H1 (cell line): Measurements from ENCODE around the gene MTURN. TPM values are rescaled to one million over a fixed set of nuclear protein-coding genes. Genes with fewer than 3 reads are reported as not detected.

Experiments used
- CTCF ChIA-PET: fragments of 300-600 bp; sonication (Branson Sonifier 250); formaldehyde crosslinking; loops from one replicate; lab custom pipeline; 2021; ENCODE audit not compliant: partially characterized antibody; lab: Charles Lee
- POLR2A ChIA-PET: fragments of 300-600 bp; sonication (Branson Sonifier 250); formaldehyde crosslinking; loops from one replicate; lab custom pipeline; 2021; ENCODE audit warnings: inconsistent platforms; ENCODE audit not compliant: partially characterized antibody; lab: Charles Lee
- DNase-seq, 2 experiments: peaks; one replicate each; pipeline versions ENCODE4 v3.0.0 to v3.0.0-alpha.2; 2010 to 2022; ENCODE audit warnings: low spot score in 2 of 2, low read depth in 1 of 2, mixed read lengths in 1 of 2
- FAIRE-seq: peaks from 2 replicates; lab custom pipeline; 2011; peaks lifted over from hg19 to GRCh38; lab: Jason Lieb, UNC
- H2AFZ ChIP-seq: 2 replicates; pipeline ENCODE4 v1.8.1; 2012; ENCODE audit warnings: low read length, inconsistent platforms
- H2AK5ac ChIP-seq: 2 replicates; pipeline ENCODE4 v1.6.1; 2013; ENCODE audit warnings: low read depth, low read length
- H2BK120ac ChIP-seq: replicated peaks from 2 replicates; pipeline ENCODE3; 2013; ENCODE audit warnings: low read depth, low read length, inconsistent platforms
- H2BK12ac ChIP-seq: 2 replicates; pipeline ENCODE4 v1.6.1; 2013; ENCODE audit warnings: low read depth, low read length
- H2BK15ac ChIP-seq: 2 replicates; pipeline ENCODE4 v1.6.1; 2013; ENCODE audit warnings: low read length
- H2BK20ac ChIP-seq: 2 replicates; pipeline ENCODE4 v1.6.1; 2013; ENCODE audit warnings: low read length
- H2BK5ac ChIP-seq: 2 replicates; pipeline ENCODE4 v1.6.1; 2013; ENCODE audit warnings: low read depth, low read length
- H3K14ac ChIP-seq: 2 replicates; pipeline ENCODE4 v1.6.1; 2013; ENCODE audit warnings: inconsistent platforms; ENCODE audit not compliant: insufficient read length
- H3K18ac ChIP-seq: 2 replicates; pipeline ENCODE4 v1.6.1; 2013; ENCODE audit warnings: low read length; ENCODE audit errors: extremely low read depth
- H3K23ac ChIP-seq: 2 replicates; pipeline ENCODE4 v1.6.1; 2013; ENCODE audit warnings: inconsistent platforms; ENCODE audit not compliant: insufficient read length
- H3K23me2 ChIP-seq: 2 replicates; pipeline ENCODE4 v1.6.1; 2013; ENCODE audit warnings: low read depth, low read length
- H3K27ac ChIP-seq: 2 replicates; pipeline ENCODE4 v1.6.1; 2011; ENCODE audit warnings: low read depth, low read length, inconsistent platforms
- H3K27me3 ChIP-seq, 4 experiments: replicated peaks in 1 of 4; 1 replicate in 1 of 4; 2 replicates in 3 of 4; pipeline versions ENCODE4 v1.6.1 to v1.8.1; 2011 to 2013; ENCODE audit warnings: low read length in 3 of 4, mild to moderate bottlenecking in 3 of 4, inconsistent platforms in 2 of 4, mixed read lengths in 2 of 4, moderate library complexity in 1 of 4; ENCODE audit not compliant: control insufficient read depth in 3 of 4, insufficient read depth in 3 of 4; ENCODE audit errors: extremely low read depth in 1 of 4
- H3K36me3 ChIP-seq, 4 experiments: 2 replicates each; pipeline versions ENCODE4 v1.6.1 to v1.8.1; 2011 to 2013; ENCODE audit warnings: mild to moderate bottlenecking in 4 of 4, low read length in 3 of 4, moderate library complexity in 2 of 4, control low read depth in 1 of 4, inconsistent platforms in 1 of 4; ENCODE audit not compliant: insufficient read depth in 4 of 4, control insufficient read depth in 2 of 4
- H3K4ac ChIP-seq: replicated peaks from 2 replicates; pipeline ENCODE3; 2013; ENCODE audit warnings: low read length, low read depth, mixed read lengths, inconsistent platforms; ENCODE audit not compliant: insufficient read length
- H3K4me1 ChIP-seq, 4 experiments: replicated peaks in 1 of 4; 1 replicate in 1 of 4; 2 replicates in 3 of 4; pipeline versions ENCODE4 v1.6.1 to v1.8.1; 2011 to 2013; ENCODE audit warnings: low read length in 3 of 4, inconsistent platforms in 2 of 4, mixed read lengths in 1 of 4; ENCODE audit not compliant: insufficient read depth in 4 of 4, control insufficient read depth in 3 of 4
- H3K4me2 ChIP-seq, 2 experiments: 2 replicates each; pipeline versions ENCODE4 v1.6.1 to v1.8.1; 2011 to 2013; ENCODE audit warnings: low read depth in 2 of 2, low read length in 2 of 2, control low read depth in 1 of 2, inconsistent platforms in 1 of 2, mild to moderate bottlenecking in 1 of 2; ENCODE audit not compliant: insufficient read depth in 1 of 2
- H3K4me3 ChIP-seq, 4 experiments: fragments of 200-600, 300-600 bp in 1 of 4; sonication (generic), shearing (Covaris generic), sonication (Bioruptor Twin) in 1 of 4; 2 replicates each; pipeline versions ENCODE4 v1.5.1 to v1.8.1; 2011 to 2016; ENCODE audit warnings: low read length in 4 of 4, low read depth in 3 of 4, control low read depth in 2 of 4, inconsistent platforms in 2 of 4, mild to moderate bottlenecking in 2 of 4, mixed read lengths in 1 of 4, moderate library complexity in 1 of 4; ENCODE audit not compliant: insufficient read depth in 2 of 4; ENCODE audit errors: extremely low read depth in 1 of 4
- H3K56ac ChIP-seq: replicated peaks from 2 replicates; pipeline ENCODE3; 2013; ENCODE audit warnings: low read depth, mild to moderate bottlenecking, mixed read lengths, low read length, inconsistent platforms; ENCODE audit not compliant: insufficient read length
- H3K79me1 ChIP-seq: 2 replicates; pipeline ENCODE4 v1.6.1; 2013; ENCODE audit warnings: low read depth, low read length, control low read depth
- H3K79me2 ChIP-seq, 2 experiments: 2 replicates each; pipeline versions ENCODE4 v1.6.1 to v1.8.1; 2012 to 2013; ENCODE audit warnings: low read length in 2 of 2, mild to moderate bottlenecking in 2 of 2, inconsistent platforms in 1 of 2; ENCODE audit not compliant: insufficient read depth in 2 of 2, control insufficient read depth in 1 of 2
- H3K9ac ChIP-seq, 4 experiments: replicated peaks in 1 of 4; 1 replicate in 1 of 4; 2 replicates in 3 of 4; pipeline versions ENCODE4 v1.6.1 to v1.8.1; 2011 to 2013; ENCODE audit warnings: low read depth in 3 of 4, low read length in 3 of 4, control low read depth in 2 of 4, mild to moderate bottlenecking in 2 of 4, moderate library complexity in 2 of 4, inconsistent platforms in 1 of 4; ENCODE audit errors: extremely low read depth in 1 of 4
- H3K9me3 ChIP-seq, 2 experiments: 2 replicates each; pipeline versions ENCODE4 v1.6.1 to v1.8.1; 2012 to 2013; ENCODE audit warnings: mild to moderate bottlenecking in 2 of 2, moderate library complexity in 2 of 2, control low read depth in 1 of 2, inconsistent platforms in 1 of 2, low read depth in 1 of 2, low read length in 1 of 2, mixed read lengths in 1 of 2; ENCODE audit not compliant: insufficient read depth in 2 of 2
- H4K20me1 ChIP-seq, 2 experiments: replicated peaks in 1 of 2; 2 replicates each; pipeline versions ENCODE3 to v1.8.1; 2011 to 2013; ENCODE audit warnings: inconsistent platforms in 2 of 2, low read length in 2 of 2, mild to moderate bottlenecking in 1 of 2; ENCODE audit not compliant: insufficient read depth in 2 of 2, control insufficient read depth in 1 of 2
- H4K5ac ChIP-seq: 2 replicates; pipeline ENCODE4 v1.6.1; 2013; ENCODE audit warnings: low read length, low read depth, mixed read lengths, inconsistent platforms; ENCODE audit not compliant: insufficient read length
- H4K8ac ChIP-seq: 2 replicates; pipeline ENCODE4 v1.8.0; 2013; ENCODE audit warnings: mild to moderate bottlenecking, moderate library complexity, low read length, inconsistent platforms; ENCODE audit not compliant: insufficient read depth; ENCODE audit errors: extremely low read depth
- H4K91ac ChIP-seq: replicated peaks from 2 replicates; pipeline ENCODE3; 2013; ENCODE audit warnings: low read length, mixed read lengths, inconsistent platforms; ENCODE audit not compliant: insufficient read length
- CHD2 ChIP-seq: IDR thresholded peaks from 2 replicates; pipeline ENCODE4 v1.6.1; 2012; ENCODE audit warnings: low read length, improper control_type of control experiment
- PHF8 ChIP-seq: fragments of 200-600 bp; sonication (generic); conservative IDR thresholded peaks from 2 replicates; pipeline ENCODE4 v1.7.1; 2012; ENCODE audit warnings: low read depth, mild to moderate bottlenecking, inconsistent platforms, low read length, moderate library complexity
- SAP30 ChIP-seq: fragments of 300-600 bp; sonication (generic); IDR thresholded peaks from 2 replicates; pipeline ENCODE4 v1.7.1; 2012; ENCODE audit warnings: low read length, moderate library complexity, mild to moderate bottlenecking, inconsistent platforms; ENCODE audit not compliant: insufficient read depth, insufficient replicate concordance
- SP1 ChIP-seq: IDR thresholded peaks from 2 replicates; pipeline ENCODE4 v1.6.1; 2011; ENCODE audit warnings: low read depth, low read length
- SUZ12 ChIP-seq: fragments of 200-600 bp; sonication (generic); IDR thresholded peaks from 2 replicates; pipeline ENCODE4 v1.6.1; 2012; ENCODE audit warnings: mild to moderate bottlenecking, inconsistent platforms, low read length, moderate library complexity, mixed read lengths
- WGBS, 2 experiments: shearing (Covaris generic) in 1 of 2; methylation state at CpG; one replicate each; pipeline versions ENCODE4 v1.1.6 to v1.1.7; 2013 to 2015; ENCODE audit warnings: low lambda C conversion rate in 2 of 2, mixed read lengths in 2 of 2, inconsistent platforms in 1 of 2, low coverage in 1 of 2, missing lambda C conversion rate in 1 of 2; ENCODE audit not compliant: insufficient replicate concordance in 2 of 2, insufficient coverage in 1 of 2, insufficient read length in 1 of 2; ENCODE audit errors: extremely low coverage in 1 of 2, missing lambda C conversion rate in 1 of 2; 5-methylcytosine and 5-hydroxymethylcytosine counted together
- polyA plus RNA-seq, 7 experiments: library from polyadenylated mRNA; depleted of rRNA in 3 of 7; stranded (reverse) in 5 of 7; unstranded in 2 of 7; fragments of >200 nt in 5 of 7; fragments of 200-250 nt in 2 of 7; gene quantifications; 1 replicate in 5 of 7; 2 replicates in 1 of 7; 4 replicates in 1 of 7; pipeline versions ENCODE4 v1.2.1 to v1.2.3, GENCODE V29; 2011 to 2013; ENCODE audit warnings: missing spikeins in 2 of 7, mixed read lengths in 2 of 7
- total RNA-seq: library from RNA; stranded (reverse); fragmentation: NEBNext Ultra II Directional; extraction: Animal tissue kit (Norgen Biotek cat#: 25700); gene quantifications from 2 replicates; pipeline ENCODE4 v1.2.1, GENCODE V29; 2021

Gene MTURN
- total and polyA plus RNA-seq, 2 of the 8 experiments (the other 6 are each of a cell fraction or from before 2014, with no cell fraction given) = 2.6 to 5.8 TPM

- Histone ChIP-seq H3K36me3 (no peaks in the 10 kb centered on the region), H2BK20ac (no peak overlapping the region), H4K8ac (no peak overlapping the region), H4K91ac (no peak overlapping the region), H3K4me2 (no peak overlapping the region), H3K79me1 (no peaks in the 10 kb centered on the region), H3K14ac (no peak overlapping the region), H4K20me1 (no peaks in the 10 kb centered on the region), H3K23ac (no peak overlapping the region), H4K5ac (no peak overlapping the region), H3K27ac (no peak overlapping the region), H2BK120ac (no peak overlapping the region), H3K4me3 (no peak overlapping the region), H3K23me2 (no peaks in the 10 kb centered on the region), H2AK5ac (no peak overlapping the region), H3K9ac (no peak overlapping the region), H3K9me3 (no peaks in the 10 kb centered on the region), H3K79me2 (no peaks in the 10 kb centered on the region), H3K4me1 (peaks cover 0 to 3% (median 1%) of the 10 kb centered on the region in 4 experiments; a peak in 3 of 7 replicates), H2AFZ (no peak overlapping the region), H3K4ac (no peak overlapping the region), H3K18ac (no peak overlapping the region), H2BK5ac (no peak overlapping the region), H3K56ac (no peak overlapping the region), H2BK15ac (no peak overlapping the region), H3K27me3 (no peaks in the 10 kb centered on the region; a peak in 1 of 7 replicates), H2BK12ac (no peak overlapping the region)
- TF ChIP-seq PHF8 (no peak), SP1 (no peak), SUZ12 (no peak), SAP30 (no peak), CHD2 (no peak)
- ChIA-PET POLR2A (no interaction called here), CTCF (interaction anchor here (0.7 to 1.8 kb wide), 5 partner anchors 13 to 387 kb away, joined by 3 to 5 read pairs (median 3); partner anchors contain the start of gene MTURN)
- FAIRE-seq (no peak), DNase-seq (no peak)
- WGBS, 2 experiments = 74% methylated on average over 4 of the region's 4 CpGs; no CpG with 5 or more reads in 1 of the 2 experiments
These were observed 12.4 kb downstream of the MTURN start for GRCh38 chr7:30147223-30147622.
